HepG2 (cell line): Measurements from ENCODE around the gene OPA3. TPM values are rescaled to one million over a fixed set of nuclear protein-coding genes. Genes with fewer than 3 reads are reported as not detected.

Experiments
- CBX2 ChIP-seq, 2 experiments: fragments of 200-600 bp in 1 of 2; sonication (generic); formaldehyde crosslinking in 1 of 2; IDR thresholded peaks; 2 replicates each; pipeline versions ENCODE4 v1.7.0 to v1.8.1; 2018 to 2022; ENCODE audit warnings: low read depth in 2 of 2, low read length in 1 of 2, mild to moderate bottlenecking in 1 of 2, missing genetic modification reagents in 1 of 2
- CREM ChIP-seq, 2 experiments: sonication (generic) in 1 of 2; formaldehyde crosslinking in 1 of 2; IDR thresholded peaks; 2 replicates each; pipeline versions ENCODE4 v1.4.0 to v1.6.1; 2016 to 2020; ENCODE audit warnings: antibody characterized with exemption in 1 of 2, mild to moderate bottlenecking in 1 of 2, missing genetic modification reagents in 1 of 2
- FUBP1 ChIP-seq: sonication (generic); formaldehyde crosslinking; IDR thresholded peaks from 2 replicates; pipeline ENCODE4 v1.5.1; 2020; ENCODE audit warnings: missing genetic modification reagents, mild to moderate bottlenecking, borderline replicate concordance
- HNRNPUL1 ChIP-seq: fragments of 200-400 bp; formaldehyde crosslinking; IDR thresholded peaks from 2 replicates; pipeline ENCODE4 v1.6.1; 2017; ENCODE audit warnings: low read depth, mild to moderate bottlenecking, low read length, moderate library complexity
- ISX ChIP-seq: sonication (generic); formaldehyde crosslinking; conservative IDR thresholded peaks from 2 replicates; pipeline ENCODE4 v1.5.0; 2020; ENCODE audit warnings: missing genetic modification reagents
- KLF11 ChIP-seq: IDR thresholded peaks from 2 replicates; pipeline ENCODE4 v1.6.1; 2016; ENCODE audit warnings: missing compliant biosample characterization
- NR1H2 ChIP-seq: sonication (generic); formaldehyde crosslinking; IDR thresholded peaks from 2 replicates; pipeline ENCODE4 v1.8.1; 2022; ENCODE audit warnings: low read depth, missing genetic modification reagents, borderline replicate concordance
- RELA ChIP-seq: sonication (generic); formaldehyde crosslinking; IDR thresholded peaks from 2 replicates; pipeline ENCODE4 v1.4.0; 2020; ENCODE audit warnings: missing genetic modification reagents
- SMAD9 ChIP-seq: sonication (generic); formaldehyde crosslinking; IDR thresholded peaks from 2 replicates; pipeline ENCODE4 v1.5.1; 2020; ENCODE audit warnings: mild to moderate bottlenecking, missing genetic modification reagents
- TAF1 ChIP-seq: sonication (generic); formaldehyde crosslinking; IDR thresholded peaks from 2 replicates; pipeline ENCODE4 v1.4.0; 2020; ENCODE audit warnings: missing genetic modification reagents
- TOPORS ChIP-seq: sonication (generic); formaldehyde crosslinking; IDR thresholded peaks from 2 replicates; pipeline ENCODE4 v1.8.0; 2023; ENCODE audit warnings: mild to moderate bottlenecking, missing genetic modification reagents
- TRIM24 ChIP-seq: sonication (generic); formaldehyde crosslinking; IDR thresholded peaks from 2 replicates; pipeline ENCODE4 v1.8.0; 2022; ENCODE audit warnings: mild to moderate bottlenecking, missing genetic modification reagents
- ZFP1 ChIP-seq: IDR thresholded peaks from 2 replicates; pipeline ENCODE4 v1.6.1; 2016
- ZNF335 ChIP-seq: sonication (generic); formaldehyde crosslinking; IDR thresholded peaks from 2 replicates; pipeline ENCODE4 v1.4.0; 2020; ENCODE audit warnings: missing genetic modification reagents
- ZNF354B ChIP-seq: sonication (generic); formaldehyde crosslinking; IDR thresholded peaks from 2 replicates; pipeline ENCODE4 v1.8.0; 2022; ENCODE audit warnings: mild to moderate bottlenecking, missing genetic modification reagents
- ZNF75D ChIP-seq: sonication (generic); formaldehyde crosslinking; IDR thresholded peaks from 2 replicates; pipeline ENCODE4 v1.8.1; 2023; ENCODE audit warnings: missing genetic modification reagents, mild to moderate bottlenecking, borderline replicate concordance
- ZSCAN25 ChIP-seq: sonication (generic); formaldehyde crosslinking; IDR thresholded peaks from 2 replicates; pipeline ENCODE4 v1.8.0; 2022; ENCODE audit warnings: mild to moderate bottlenecking, missing genetic modification reagents
- ZSCAN5A ChIP-seq: sonication (generic); formaldehyde crosslinking; IDR thresholded peaks from 2 replicates; pipeline ENCODE4 v1.8.0; 2022; ENCODE audit warnings: mild to moderate bottlenecking, missing genetic modification reagents, borderline replicate concordance
- polyA plus RNA-seq, 8 experiments: library from polyadenylated mRNA; depleted of rRNA in 3 of 8; stranded (reverse) in 7 of 8; unstranded in 1 of 8; fragments of >200 nt; fragmentation: Illumina TruSeq in 4 of 8; extraction: Trizol in 4 of 8; gene quantifications; 2 replicates each; pipeline versions ENCODE4 v1.2.1 to v1.2.3, GENCODE V29; 2011 to 2016; ENCODE audit warnings: low read depth in 4 of 8, missing spikeins in 1 of 8, mixed read lengths in 1 of 8; ENCODE audit not compliant: insufficient read depth in 1 of 8
- total RNA-seq, 5 experiments: library from RNA; depleted of rRNA; stranded (reverse); fragments of >200 nt; fragmentation: Illumina TruSeq; extraction: Trizol; gene quantifications; 2 replicates each; pipeline ENCODE4 v1.2.3, GENCODE V29; 2016; ENCODE audit warnings: low read depth in 1 of 5
- TF ChIP-seq, protein P1 (sequence below): sonication (generic); formaldehyde crosslinking; IDR thresholded peaks from 2 replicates; pipeline ENCODE4 v1.8.1; 2022; ENCODE audit warnings: low read depth, mild to moderate bottlenecking, missing genetic modification reagents
- TF ChIP-seq, protein P2 (sequence below): sonication (generic); formaldehyde crosslinking; IDR thresholded peaks from 2 replicates; pipeline ENCODE4 v1.5.1; 2020; ENCODE audit warnings: mild to moderate bottlenecking, missing genetic modification reagents, moderate library complexity

Gene OPA3
- total and polyA plus RNA-seq, 2 of the 13 experiments (the other 11 are each of a cell fraction or from before 2014, with no cell fraction given), result 8.3 to 17.7 TPM

DNA sequence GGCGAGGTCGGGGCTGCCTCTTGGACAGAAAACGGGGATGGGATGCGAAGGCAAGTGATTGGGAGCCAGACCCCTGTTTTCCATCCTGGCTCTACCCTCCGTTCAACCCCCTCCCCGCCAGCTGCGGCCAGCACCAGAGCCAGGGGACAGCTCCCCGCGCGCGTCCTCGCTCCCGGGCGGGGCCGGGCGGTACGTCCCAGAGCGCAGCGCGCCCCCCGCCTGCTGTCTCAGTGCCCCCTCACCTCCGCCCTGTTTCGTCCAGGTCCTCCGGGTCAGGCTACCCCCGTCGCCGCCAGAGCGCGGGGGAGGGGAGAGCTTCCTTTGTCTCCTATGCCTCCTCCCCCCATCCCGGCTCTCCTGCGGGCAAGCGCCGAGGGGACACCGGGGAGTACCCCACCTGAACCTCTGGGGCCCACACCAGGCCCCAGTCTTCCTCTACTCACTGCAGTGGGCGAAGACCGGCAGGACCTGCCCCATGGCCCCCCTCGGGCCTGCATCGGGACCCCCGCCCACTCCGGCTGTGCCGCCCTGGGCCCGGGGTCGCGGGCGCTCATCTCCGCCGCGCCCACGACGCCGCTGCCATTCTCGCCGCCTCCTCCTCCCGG, 88.2 kb downstream of the OPA3 start (continued):
- TF ChIP-seq, protein P1, sequence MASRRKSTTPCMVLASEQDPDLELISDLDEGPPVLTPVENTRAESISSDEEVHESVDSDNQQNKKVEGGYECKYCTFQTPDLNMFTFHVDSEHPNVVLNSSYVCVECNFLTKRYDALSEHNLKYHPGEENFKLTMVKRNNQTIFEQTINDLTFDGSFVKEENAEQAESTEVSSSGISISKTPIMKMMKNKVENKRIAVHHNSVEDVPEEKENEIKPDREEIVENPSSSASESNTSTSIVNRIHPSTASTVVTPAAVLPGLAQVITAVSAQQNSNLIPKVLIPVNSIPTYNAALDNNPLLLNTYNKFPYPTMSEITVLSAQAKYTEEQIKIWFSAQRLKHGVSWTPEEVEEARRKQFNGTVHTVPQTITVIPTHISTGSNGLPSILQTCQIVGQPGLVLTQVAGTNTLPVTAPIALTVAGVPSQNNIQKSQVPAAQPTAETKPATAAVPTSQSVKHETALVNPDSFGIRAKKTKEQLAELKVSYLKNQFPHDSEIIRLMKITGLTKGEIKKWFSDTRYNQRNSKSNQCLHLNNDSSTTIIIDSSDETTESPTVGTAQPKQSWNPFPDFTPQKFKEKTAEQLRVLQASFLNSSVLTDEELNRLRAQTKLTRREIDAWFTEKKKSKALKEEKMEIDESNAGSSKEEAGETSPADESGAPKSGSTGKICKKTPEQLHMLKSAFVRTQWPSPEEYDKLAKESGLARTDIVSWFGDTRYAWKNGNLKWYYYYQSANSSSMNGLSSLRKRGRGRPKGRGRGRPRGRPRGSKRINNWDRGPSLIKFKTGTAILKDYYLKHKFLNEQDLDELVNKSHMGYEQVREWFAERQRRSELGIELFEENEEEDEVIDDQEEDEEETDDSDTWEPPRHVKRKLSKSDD (CRISPR knock-in tag), result no peak
- TF ChIP-seq KLF11 (CRISPR knock-in tag) (no peak), SMAD9 (CRISPR knock-in tag) (no peak), FUBP1 (CRISPR knock-in tag) (no peak), NR1H2 (CRISPR knock-in tag) (no peak), HNRNPUL1 (no peak), ZNF335 (CRISPR knock-in tag) (peak; percentile 58; the same call in 1 of the 2 replicates), RELA (CRISPR knock-in tag) (0 out of 2 replicates have a peak, but pooled peaks have one; percentile 43), ZSCAN25 (CRISPR knock-in tag) (no peak), ZFP1 (CRISPR knock-in tag) (no peak; the same call in 1 of the 2 replicates), ISX (no peak), ZNF75D (CRISPR knock-in tag) (no peak), ZNF354B (CRISPR knock-in tag) (no peak), TAF1 (no peak), CREM (IDR thresholded peaks at IDR 0.05) (no peak), CREM (CRISPR knock-in tag; IDR thresholded peaks at IDR 0.05) (no peak), TRIM24 (CRISPR knock-in tag) (no peak), TOPORS (CRISPR knock-in tag) (no peak; the same call in 1 of the 2 replicates), ZSCAN5A (CRISPR knock-in tag) (no peak), CBX2 (IDR thresholded peaks at IDR 0.05; ENCODE audit: low read depth, low read length) (no peak), CBX2 (CRISPR knock-in tag; IDR thresholded peaks at IDR 0.05; ENCODE audit: low read depth) (no peak)
- TF ChIP-seq, protein P2, sequence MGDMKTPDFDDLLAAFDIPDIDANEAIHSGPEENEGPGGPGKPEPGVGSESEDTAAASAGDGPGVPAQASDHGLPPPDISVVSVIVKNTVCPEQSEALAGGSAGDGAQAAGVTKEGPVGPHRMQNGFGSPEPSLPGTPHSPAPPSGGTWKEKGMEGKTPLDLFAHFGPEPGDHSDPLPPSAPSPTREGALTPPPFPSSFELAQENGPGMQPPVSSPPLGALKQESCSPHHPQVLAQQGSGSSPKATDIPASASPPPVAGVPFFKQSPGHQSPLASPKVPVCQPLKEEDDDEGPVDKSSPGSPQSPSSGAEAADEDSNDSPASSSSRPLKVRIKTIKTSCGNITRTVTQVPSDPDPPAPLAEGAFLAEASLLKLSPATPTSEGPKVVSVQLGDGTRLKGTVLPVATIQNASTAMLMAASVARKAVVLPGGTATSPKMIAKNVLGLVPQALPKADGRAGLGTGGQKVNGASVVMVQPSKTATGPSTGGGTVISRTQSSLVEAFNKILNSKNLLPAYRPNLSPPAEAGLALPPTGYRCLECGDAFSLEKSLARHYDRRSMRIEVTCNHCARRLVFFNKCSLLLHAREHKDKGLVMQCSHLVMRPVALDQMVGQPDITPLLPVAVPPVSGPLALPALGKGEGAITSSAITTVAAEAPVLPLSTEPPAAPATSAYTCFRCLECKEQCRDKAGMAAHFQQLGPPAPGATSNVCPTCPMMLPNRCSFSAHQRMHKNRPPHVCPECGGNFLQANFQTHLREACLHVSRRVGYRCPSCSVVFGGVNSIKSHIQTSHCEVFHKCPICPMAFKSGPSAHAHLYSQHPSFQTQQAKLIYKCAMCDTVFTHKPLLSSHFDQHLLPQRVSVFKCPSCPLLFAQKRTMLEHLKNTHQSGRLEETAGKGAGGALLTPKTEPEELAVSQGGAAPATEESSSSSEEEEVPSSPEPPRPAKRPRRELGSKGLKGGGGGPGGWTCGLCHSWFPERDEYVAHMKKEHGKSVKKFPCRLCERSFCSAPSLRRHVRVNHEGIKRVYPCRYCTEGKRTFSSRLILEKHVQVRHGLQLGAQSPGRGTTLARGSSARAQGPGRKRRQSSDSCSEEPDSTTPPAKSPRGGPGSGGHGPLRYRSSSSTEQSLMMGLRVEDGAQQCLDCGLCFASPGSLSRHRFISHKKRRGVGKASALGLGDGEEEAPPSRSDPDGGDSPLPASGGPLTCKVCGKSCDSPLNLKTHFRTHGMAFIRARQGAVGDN (CRISPR knock-in tag), result peak; percentile 62
